Motor neuron (in vitro differentiated cells): ENCODE measurements around the gene PNKD. TPM values are rescaled to one million over a fixed set of nuclear protein-coding genes. Genes with fewer than 3 reads are reported as not detected.

Source experiments
- total RNA-seq, 8 experiments: library from RNA; unstranded; fragments of 300-600 nt; gene quantifications; 2 replicates each; pipeline versions ENCODE4 v1.2.3 to v1.2.4, GENCODE V29; 2022

The PNKD gene
- total RNA-seq, 8 experiments from 2014 or later, result 41.4 to 122 (median 60.8) TPM

Other genes starting within 250 kb of the PNKD start
- under 1 TPM in 7 of 8 experiments, not detected in 1; 0.21 to 0.95 (median 0.35) TPM for gene RUFY4, start 201.3 kb upstream of the PNKD start, total RNA-seq
- 10 to 100 TPM in 1 of 8 experiments, under 1 TPM in 5, not detected in 2; 0.04 to 23.8 (median 0.18) TPM for gene CXCR2, start 144.5 kb upstream of the PNKD start, total RNA-seq
- 1 to 10 TPM in 1 of 8 experiments, under 1 TPM in 4, not detected in 3; 0.09 to 1.6 (median 0.21) TPM for gene CXCR1, start 103.6 kb upstream of the PNKD start, total RNA-seq
- 100 to 1,000 TPM in 7 of 8 experiments, 10 to 100 TPM in 1; 95.6 to 489 (median 176) TPM for gene ARPC2, start 53.3 kb upstream of the PNKD start, total RNA-seq
- 1 to 10 TPM in 3 of 8 experiments, under 1 TPM in 5; 0.49 to 6.9 (median 0.85) TPM for gene GPBAR1, start 9.5 kb upstream of the PNKD start, total RNA-seq
- gene AAMP, start 382 bp upstream of the PNKD start, total RNA-seq, result 100 to 1,000 TPM in 2 of 8 experiments, 10 to 100 TPM in 6; 61.0 to 179 (median 82.2) TPM
- 100 to 1,000 TPM in 1 of 8 experiments, 10 to 100 TPM in 3, 1 to 10 TPM in 3, under 1 TPM in 1; 0.54 to 276 (median 8.6) TPM for gene TMBIM1, start 22.0 kb downstream of the PNKD start, total RNA-seq
- gene CATIP, start 86.3 kb downstream of the PNKD start, total RNA-seq, result 1 to 10 TPM in 3 of 8 experiments, under 1 TPM in 5; 0.11 to 9.0 (median 0.98) TPM
- gene SLC11A1, start 111.8 kb downstream of the PNKD start, total RNA-seq, result 1 to 10 TPM in 4 of 8 experiments, under 1 TPM in 4; 0.50 to 3.1 (median 0.95) TPM
- 10 to 100 TPM in 5 of 8 experiments, 1 to 10 TPM in 3; 6.3 to 76.7 (median 23.0) TPM for gene CTDSP1, start 129.3 kb downstream of the PNKD start, total RNA-seq
- gene VIL1, start 148.6 kb downstream of the PNKD start, total RNA-seq, result under 1 TPM; 0.07 to 0.91 (median 0.33) TPM